GM21737 (cell line): ENCODE results near the gene MAP4.
"Not testable (repeated sequence)": the region's sequence is repeated elsewhere in the genome, so short reads cannot be mapped to it uniquely, and the experiment has no call there.

Source experiments
- ATAC-seq: cut with Tn5 transposase; IDR thresholded peaks from one replicate; pipeline ENCODE4 v1.9.1; 2021; ENCODE audit warnings: mild to moderate bottlenecking, moderate library complexity; ENCODE audit not compliant: unreplicated experiment

The MAP4 gene

GRCh38 chr3:47901280-47901833 is 114.9 kb downstream of the MAP4 start:
- no peak for ATAC-seq

GRCh38 chr3:47899495-47900108 is 116.6 kb downstream of the MAP4 start:
- ATAC-seq, result no peak

- no peak for ATAC-seq
Observed at GRCh38 chr3:47897954-47898353, 118.3 kb downstream of the MAP4 start.

GRCh38 chr3:47896736-47897135 is 119.5 kb downstream of the MAP4 start:
- ATAC-seq, result no peak

- no peak for ATAC-seq
Observed at GRCh38 chr3:47895241-47895640, 121.0 kb downstream of the MAP4 start.

GRCh38 chr3:47892286-47893040 is 123.8 kb downstream of the MAP4 start:
- no peak for ATAC-seq

GRCh38 chr3:47891613-47892005 is 124.6 kb downstream of the MAP4 start:
- ATAC-seq, result no peak

GRCh38 chr3:47890828-47891612 is 125.2 kb downstream of the MAP4 start:
- no peak for ATAC-seq

- ATAC-seq, result no peak
Observed at GRCh38 chr3:47890126-47890827, 125.9 kb downstream of the MAP4 start.

- ATAC-seq, result no peak
Observed at GRCh38 chr3:47888986-47889757, 127.0 kb downstream of the MAP4 start.

- not testable (repeated sequence) for ATAC-seq
Observed at GRCh38 chr3:47887991-47888390, 128.2 kb downstream of the MAP4 start.

GRCh38 chr3:47885168-47885567 is 131.0 kb downstream of the MAP4 start:
- no peak for ATAC-seq

GRCh38 chr3:47884603-47885002 is 131.6 kb downstream of the MAP4 start:
- no peak for ATAC-seq

GRCh38 chr3:47882338-47882737 is 133.9 kb downstream of the MAP4 start:
- ATAC-seq, result no peak

GRCh38 chr3:47877719-47878118 is 138.5 kb downstream of the MAP4 start:
- ATAC-seq, result no peak

- ATAC-seq, result no peak
Observed at GRCh38 chr3:47877290-47877689, 138.9 kb downstream of the MAP4 start.

- ATAC-seq, result no peak
Observed at GRCh38 chr3:47874913-47875312, 141.3 kb downstream of the MAP4 start.

- ATAC-seq, result no peak
Observed at GRCh38 chr3:47874438-47874837, 141.8 kb downstream of the MAP4 start.

- ATAC-seq, result no peak
Observed at GRCh38 chr3:47872916-47873315, 143.3 kb downstream of the MAP4 start.

GRCh38 chr3:47871389-47871788 is 144.8 kb downstream of the MAP4 start:
- ATAC-seq, result no peak
